ENCODE measurements around the gene CILP2. TPM values are rescaled to one million over a fixed set of nuclear protein-coding genes. Genes with fewer than 3 reads are reported as not detected.

The CILP2 gene
- total RNA-seq, 2 donors from 2014 or later, result 0.66 TPM; not detected in 1

- Histone ChIP-seq H3K27me3 (no peaks in the 10 kb centered on the region), H3K36me3 (replicated peaks in 1 of 2; ENCODE audit: insufficient read depth in 1 of 2, low read depth in 2 of 2) (no peaks in the 10 kb centered on the region), H3K4me3 (no peak overlapping the region), H3K9me3 (no peaks in the 10 kb centered on the region), H3K4me1 (no peaks in the 10 kb centered on the region), H3K27ac (no peak overlapping the region)
- ATAC-seq (no peak), DNase-seq (no peak)
- 39 to 47% methylated on average over 5 to 13 of the region's 15 CpGs for WGBS, 2 donors
- no peak for TF ChIP-seq POLR2A (IDR thresholded peaks at IDR 0.05)
- TF ChIP-seq CTCF (IDR thresholded peaks at IDR 0.05), result no peak
- intact Hi-C loops (cut with DNase I), result no loop called here
These were observed 9.7 kb downstream of the CILP2 start for GRCh38 chr19:19547674-19548336.

GRCh38 chr19:19548915-19549759, 11.1 kb downstream of the CILP2 start:
- no peaks in the 10 kb centered on the region for H3K4me1 ChIP-seq
- no peak overlapping the region for H3K27ac ChIP-seq
- DNase-seq (no peak), ATAC-seq (no peak)
- no peaks in the 10 kb centered on the region for H3K9me3 ChIP-seq
- H3K27me3 ChIP-seq, result no peaks in the 10 kb centered on the region
- 45 to 51% methylated on average over 9 to 13 of the region's 13 CpGs for WGBS, 2 donors
- no peak overlapping the region for H3K4me3 ChIP-seq
- H3K36me3 ChIP-seq (replicated peaks in 1 of 2; ENCODE audit: insufficient read depth in 1 of 2, low read depth in 2 of 2), result no peaks in the 10 kb centered on the region
- TF ChIP-seq CTCF (IDR thresholded peaks at IDR 0.05) (no peak), POLR2A (IDR thresholded peaks at IDR 0.05) (no peak)
- intact Hi-C loops (cut with DNase I), result no loop called here

- TF ChIP-seq CTCF (IDR thresholded peaks at IDR 0.05) (no peak), POLR2A (IDR thresholded peaks at IDR 0.05) (no peak)
- no peak for ATAC-seq
- Histone ChIP-seq H3K27ac (no peak overlapping the region), H3K36me3 (replicated peaks in 1 of 2; ENCODE audit: insufficient read depth in 1 of 2, low read depth in 2 of 2) (no peaks in the 10 kb centered on the region), H3K4me1 (no peaks in the 10 kb centered on the region), H3K4me3 (no peak overlapping the region), H3K27me3 (no peaks in the 10 kb centered on the region), H3K9me3 (no peaks in the 10 kb centered on the region)
- intact Hi-C loops (cut with DNase I), result no loop called here
- no peak for DNase-seq
- WGBS, 2 donors, result 47 to 48% methylated on average over 16 to 23 of the region's 23 CpGs
These were observed 11.9 kb downstream of the CILP2 start for GRCh38 chr19:19549804-19550464.

- Histone ChIP-seq H3K36me3 (replicated peaks in 1 of 2; ENCODE audit: insufficient read depth in 1 of 2, low read depth in 2 of 2) (no peaks in the 10 kb centered on the region), H3K4me3 (no peak overlapping the region), H3K9me3 (no peaks in the 10 kb centered on the region), H3K27me3 (no peaks in the 10 kb centered on the region), H3K27ac (no peak overlapping the region), H3K4me1 (no peaks in the 10 kb centered on the region)
- WGBS, 2 donors, result 35% methylated on average over 8 of the region's 8 CpGs; no CpG with 5 or more reads in 1 of the 2 donors
- DNase-seq, result no peak
- no peak for ATAC-seq
- TF ChIP-seq POLR2A (IDR thresholded peaks at IDR 0.05), result no peak
- no peak for TF ChIP-seq CTCF (IDR thresholded peaks at IDR 0.05)
- intact Hi-C loops (cut with DNase I), result no loop called here
These were observed 12.4 kb downstream of the CILP2 start for GRCh38 chr19:19550485-19550929.

All from body of pancreas (tissue), 4 donors.